Measurements from ENCODE around the gene BANP. TPM values are rescaled to one million over a fixed set of nuclear protein-coding genes. Genes with fewer than 3 reads are reported as not detected.

Gene BANP
- total and polyA plus RNA-seq, 3 donors from 2014 or later: 25.3 to 60.2 (median 55.9) TPM

DNA sequence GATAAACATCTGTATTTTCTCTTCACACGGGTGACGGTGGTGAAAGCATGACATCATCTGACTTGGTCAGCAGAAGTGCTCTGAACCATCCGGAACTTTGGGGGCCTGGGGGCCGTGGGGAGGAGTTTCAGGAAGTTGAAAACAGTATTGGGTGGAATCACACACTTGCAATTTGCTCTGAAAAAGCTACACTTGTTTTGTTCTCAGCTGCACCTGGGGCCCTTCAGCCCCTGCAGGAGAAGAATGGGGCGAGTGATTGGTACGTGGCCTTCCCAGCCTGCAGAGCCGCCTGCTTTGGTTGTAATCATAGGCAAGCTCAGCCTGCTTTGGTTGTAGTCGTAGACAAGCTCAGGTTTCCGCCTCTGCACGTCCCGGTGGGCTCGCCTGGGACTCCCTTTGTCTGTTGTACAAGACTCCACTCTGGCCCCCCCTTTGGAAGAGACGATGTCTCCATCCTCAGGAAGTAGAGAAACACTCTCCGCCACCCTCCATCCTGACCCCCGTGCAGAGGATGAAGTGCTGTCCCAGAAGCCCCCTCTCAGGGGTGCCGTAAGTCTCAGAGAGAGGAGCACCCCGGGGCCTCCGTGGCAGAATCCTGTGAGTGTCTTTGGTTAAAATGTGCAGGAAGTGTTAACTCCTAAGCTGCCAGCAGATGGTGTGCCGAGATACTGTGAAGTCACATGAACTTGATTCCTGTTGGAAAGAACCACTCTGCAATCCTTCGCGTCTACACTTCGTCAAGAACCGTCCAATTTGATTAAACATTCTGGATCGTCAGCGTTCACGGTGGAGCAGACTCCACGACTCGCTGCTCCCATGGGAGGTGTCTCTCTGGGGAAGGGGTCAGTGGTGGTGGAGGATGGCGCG lies 5.4 kb downstream of the BANP start:
- DNase-seq: peak; percentile 51
- WGBS, 2 donors: 70 to 73% methylated on average over 28 to 30 of the region's 30 CpGs
- intact Hi-C loops (cut with DNase I; ENCODE audit: low total_unique reads): no loop called here
- Histone ChIP-seq H3K9me3 (no peaks in the 10 kb centered on the region), H3K27me3 (no peaks in the 10 kb centered on the region), H3K4me1 (peaks cover 18% of the 10 kb centered on the region), H3K27ac (no peak overlapping the region), H3K36me3 (ENCODE audit: low read depth, missing control alignments) (no peaks in the 10 kb centered on the region), H3K4me3 (no peak overlapping the region)
- TF ChIP-seq POLR2A (IDR thresholded peaks at IDR 0.05): no peak
- TF ChIP-seq, protein P1, sequence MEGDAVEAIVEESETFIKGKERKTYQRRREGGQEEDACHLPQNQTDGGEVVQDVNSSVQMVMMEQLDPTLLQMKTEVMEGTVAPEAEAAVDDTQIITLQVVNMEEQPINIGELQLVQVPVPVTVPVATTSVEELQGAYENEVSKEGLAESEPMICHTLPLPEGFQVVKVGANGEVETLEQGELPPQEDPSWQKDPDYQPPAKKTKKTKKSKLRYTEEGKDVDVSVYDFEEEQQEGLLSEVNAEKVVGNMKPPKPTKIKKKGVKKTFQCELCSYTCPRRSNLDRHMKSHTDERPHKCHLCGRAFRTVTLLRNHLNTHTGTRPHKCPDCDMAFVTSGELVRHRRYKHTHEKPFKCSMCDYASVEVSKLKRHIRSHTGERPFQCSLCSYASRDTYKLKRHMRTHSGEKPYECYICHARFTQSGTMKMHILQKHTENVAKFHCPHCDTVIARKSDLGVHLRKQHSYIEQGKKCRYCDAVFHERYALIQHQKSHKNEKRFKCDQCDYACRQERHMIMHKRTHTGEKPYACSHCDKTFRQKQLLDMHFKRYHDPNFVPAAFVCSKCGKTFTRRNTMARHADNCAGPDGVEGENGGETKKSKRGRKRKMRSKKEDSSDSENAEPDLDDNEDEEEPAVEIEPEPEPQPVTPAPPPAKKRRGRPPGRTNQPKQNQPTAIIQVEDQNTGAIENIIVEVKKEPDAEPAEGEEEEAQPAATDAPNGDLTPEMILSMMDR (IDR thresholded peaks at IDR 0.05): no peak

DNA sequence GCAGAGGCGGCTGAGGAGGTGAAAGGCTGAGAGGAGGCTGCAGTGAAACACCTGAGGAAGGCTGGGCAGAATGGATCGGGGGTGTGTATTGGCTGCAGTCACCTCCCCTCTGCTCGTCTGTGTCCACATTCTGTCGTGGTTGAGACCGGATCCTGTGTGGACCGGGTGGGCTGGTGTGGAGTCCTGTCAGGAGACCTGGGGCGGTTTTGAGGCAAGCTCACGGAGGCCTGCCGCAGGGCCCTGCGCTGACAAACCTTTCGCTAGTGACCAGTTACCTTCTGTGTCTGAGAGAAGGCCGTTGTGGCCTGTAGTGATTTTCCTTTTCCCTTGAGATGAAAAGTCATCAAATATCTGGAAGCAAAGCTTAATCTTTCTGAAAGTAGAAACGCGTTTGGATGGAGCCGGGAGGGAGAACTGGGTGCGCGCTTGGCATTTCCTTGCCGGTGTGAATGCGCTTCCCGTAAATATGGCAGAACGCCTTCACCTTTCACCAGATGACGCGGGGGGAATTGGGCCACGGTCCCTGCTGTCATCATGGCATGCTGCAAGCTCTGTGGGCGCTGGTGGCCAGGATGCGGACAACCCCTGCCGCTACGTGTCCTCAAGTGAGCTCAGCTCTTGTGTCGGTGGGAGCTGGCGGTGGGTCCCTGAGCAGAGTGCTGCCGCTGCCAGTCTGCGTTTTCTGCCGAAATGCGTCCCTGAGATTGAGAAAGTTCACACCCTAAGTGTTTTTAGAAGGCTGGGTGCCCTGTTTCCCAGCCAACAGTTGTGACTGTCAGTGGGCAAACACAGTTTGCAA lies 6.3 kb downstream of the BANP start:
- no peaks in the 10 kb centered on the region for H3K9me3 ChIP-seq
- H3K36me3 ChIP-seq (ENCODE audit: low read depth, missing control alignments): no peaks in the 10 kb centered on the region
- H3K27me3 ChIP-seq: no peaks in the 10 kb centered on the region
- H3K4me3 ChIP-seq: no peak overlapping the region
- TF ChIP-seq, protein P1 (IDR thresholded peaks at IDR 0.05): no peak
- TF ChIP-seq POLR2A (IDR thresholded peaks at IDR 0.05): no peak
- 92 to 93% methylated on average over 27 to 34 of the region's 34 CpGs for WGBS, 2 donors
- H3K4me1 ChIP-seq: peaks cover 12% of the 10 kb centered on the region
- no peak for DNase-seq
- no peak overlapping the region for H3K27ac ChIP-seq
- intact Hi-C loops (cut with DNase I; ENCODE audit: low total_unique reads): no loop called here

DNA sequence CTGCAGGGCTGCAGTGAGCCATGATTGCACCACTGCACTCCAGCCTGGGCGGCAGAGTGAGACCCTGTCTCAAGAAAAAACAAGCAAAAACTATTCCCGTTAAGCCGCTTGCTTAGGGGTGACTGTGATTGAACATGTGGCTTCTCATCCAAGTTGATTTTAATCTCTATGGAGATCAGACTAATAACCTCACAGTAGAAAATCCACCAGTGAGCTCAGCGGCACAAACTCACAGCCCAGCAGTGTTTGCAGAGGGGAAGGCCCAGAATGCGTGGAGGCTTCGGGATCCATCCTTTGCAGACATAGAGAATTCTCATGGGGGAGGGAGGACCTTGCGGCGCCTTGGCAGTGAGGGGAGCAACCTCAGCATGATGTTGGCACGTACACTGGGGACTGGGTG lies 7.4 kb downstream of the BANP start:
- peaks cover 9% of the 10 kb centered on the region for H3K4me1 ChIP-seq
- no peak overlapping the region for H3K4me3 ChIP-seq
- no peaks in the 10 kb centered on the region for H3K36me3 ChIP-seq (ENCODE audit: low read depth, missing control alignments)
- no peak overlapping the region for H3K27ac ChIP-seq
- no peak for DNase-seq
- no peaks in the 10 kb centered on the region for H3K9me3 ChIP-seq
- no peaks in the 10 kb centered on the region for H3K27me3 ChIP-seq
- 92 to 97% methylated on average over 9 of the region's 9 CpGs for WGBS, 2 donors
- intact Hi-C loops (cut with DNase I; ENCODE audit: low total_unique reads): no loop called here
- TF ChIP-seq POLR2A (IDR thresholded peaks at IDR 0.05): no peak
- TF ChIP-seq, protein P1 (IDR thresholded peaks at IDR 0.05): no peak

DNA sequence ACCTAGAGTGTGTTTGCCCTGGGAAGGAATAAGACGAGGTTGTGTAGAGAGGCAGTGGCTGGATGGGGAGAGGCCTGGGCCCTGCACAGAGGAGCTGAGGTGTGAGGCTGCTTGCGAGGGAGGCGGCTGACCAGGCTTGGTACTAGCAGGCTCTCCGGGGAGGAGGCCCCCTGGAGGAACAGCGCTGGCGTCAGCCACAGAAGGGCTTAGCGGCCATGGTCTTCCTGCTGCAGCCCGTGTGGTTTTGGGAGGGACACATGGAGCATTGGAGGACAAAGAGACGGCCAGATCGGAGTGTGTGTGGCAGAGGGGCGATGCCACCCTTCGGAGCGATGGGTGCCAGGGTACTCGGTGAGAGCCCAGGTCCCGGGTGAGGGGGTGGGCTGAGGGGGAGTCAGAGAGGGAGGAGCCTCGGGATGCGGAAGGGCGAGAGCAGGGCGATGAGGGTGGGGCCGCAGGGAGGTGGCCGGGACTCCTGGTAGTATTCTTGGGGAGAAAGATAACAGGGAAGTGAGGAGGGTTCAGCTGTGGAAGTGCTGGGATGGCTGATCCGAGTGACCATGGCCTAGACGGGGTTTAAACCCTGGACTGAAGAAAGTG lies 8.3 kb downstream of the BANP start:
- H3K4me3 ChIP-seq: no peak overlapping the region
- H3K36me3 ChIP-seq (ENCODE audit: low read depth, missing control alignments): no peaks in the 10 kb centered on the region
- no peaks in the 10 kb centered on the region for H3K27me3 ChIP-seq
- H3K27ac ChIP-seq: no peak overlapping the region
- H3K4me1 ChIP-seq: peaks cover 7% of the 10 kb centered on the region
- intact Hi-C loops (cut with DNase I; ENCODE audit: low total_unique reads): no loop called here
- TF ChIP-seq POLR2A (IDR thresholded peaks at IDR 0.05): no peak
- TF ChIP-seq, protein P1 (IDR thresholded peaks at IDR 0.05): no peak
- H3K9me3 ChIP-seq: no peaks in the 10 kb centered on the region
- 85 to 89% methylated on average over 23 of the region's 23 CpGs for WGBS, 2 donors
- DNase-seq: no peak
